Activated CD8-positive, alpha-beta memory T cell treated with anti-CD3 and anti-CD28 coated beads, Interleukin-2, amount 50 U/mL, for 1 hour (primary cell): ENCODE data around the gene UPK3BL2.
"Not testable (repeated sequence)": the region's sequence is repeated elsewhere in the genome, so short reads cannot be mapped to it uniquely, and the experiment has no call there.

Experiments used
- DNase-seq: peaks from one replicate; pipeline ENCODE4 v3.0.0-alpha.2; 2020; ENCODE audit errors: extremely low read depth

The UPK3BL2 gene

GRCh38 chr7:102543596-102543995 is at the start of gene UPK3BL2:
TSS of gene UPK3BL2 (minus strand) at chr7:102543696. CDS start at chr7:102543636, 60 bp downstream.
- DNase-seq = not testable (repeated sequence)

- not testable (repeated sequence) for DNase-seq
Measured at GRCh38 chr7:102592477-102593019, 49.1 kb upstream of the UPK3BL2 start.

- DNase-seq = not testable (repeated sequence)
Measured at GRCh38 chr7:102589857-102590256, 46.4 kb upstream of the UPK3BL2 start.

- DNase-seq = not testable (repeated sequence)
Measured at GRCh38 chr7:102583495-102583894, 40.0 kb upstream of the UPK3BL2 start.

GRCh38 chr7:102581722-102582121 is 38.2 kb upstream of the UPK3BL2 start:
- not testable (repeated sequence) for DNase-seq

GRCh38 chr7:102578486-102578885 is 35.0 kb upstream of the UPK3BL2 start:
- DNase-seq = not testable (repeated sequence)

- DNase-seq = not testable (repeated sequence)
Measured at GRCh38 chr7:102577315-102578240, 34.1 kb upstream of the UPK3BL2 start.

- not testable (repeated sequence) for DNase-seq
Measured at GRCh38 chr7:102576363-102576762, 32.9 kb upstream of the UPK3BL2 start.

- DNase-seq = not testable (repeated sequence)
Measured at GRCh38 chr7:102574607-102575006, 31.1 kb upstream of the UPK3BL2 start.

GRCh38 chr7:102572261-102573239 is 29.1 kb upstream of the UPK3BL2 start, which contains the start of gene POLR2J3:
TSS of gene POLR2J3 (minus strand) at chr7:102572583. CDS start at chr7:102572521, 62 bp downstream.
- DNase-seq = peak; percentile 75

GRCh38 chr7:102568620-102569019 is 25.1 kb upstream of the UPK3BL2 start:
- DNase-seq = not testable (repeated sequence)

GRCh38 chr7:102550808-102551422 is 7.4 kb upstream of the UPK3BL2 start, which contains the start of gene SPDYE2:
TSS of gene SPDYE2 (plus strand) at chr7:102551226. CDS start at chr7:102553256, 2,030 bp downstream.
- DNase-seq = not testable (repeated sequence)

- not testable (repeated sequence) for DNase-seq
Measured at GRCh38 chr7:102546353-102546752, 2.9 kb upstream of the UPK3BL2 start.

- not testable (repeated sequence) for DNase-seq
Measured at GRCh38 chr7:102545288-102545687, 1.8 kb upstream of the UPK3BL2 start.

GRCh38 chr7:102544372-102544771 is 876 bp upstream of the UPK3BL2 start:
- DNase-seq = not testable (repeated sequence)

- DNase-seq = not testable (repeated sequence)
Measured at GRCh38 chr7:102542771-102543170, 725 bp downstream of the UPK3BL2 start.

- not testable (repeated sequence) for DNase-seq
Measured at GRCh38 chr7:102542083-102542482, 1.4 kb downstream of the UPK3BL2 start.

GRCh38 chr7:102540604-102541003 is 2.9 kb downstream of the UPK3BL2 start:
- not testable (repeated sequence) for DNase-seq

- not testable (repeated sequence) for DNase-seq
Measured at GRCh38 chr7:102535062-102535615, 8.4 kb downstream of the UPK3BL2 start.

- DNase-seq = not testable (repeated sequence)
Measured at GRCh38 chr7:102532127-102532526, 11.4 kb downstream of the UPK3BL2 start.
